ENCODE measurements around the gene MMP17. TPM values are rescaled to one million over a fixed set of nuclear protein-coding genes. Genes with fewer than 3 reads are reported as not detected.
"Not testable (repeated sequence)": the region's sequence is repeated elsewhere in the genome, so short reads cannot be mapped to it uniquely, and the experiment has no call there.

MMP17 gene
- total RNA-seq, 2 experiments from 2014 or later = not detected

- no peaks in the 10 kb centered on the region for H3K27me3 Mint-ChIP-seq
- no peak for ATAC-seq
- DNase-seq = no peak
- intact Hi-C loops (cut with DNase I, micrococcal nuclease) = no loop called here
- CTCF ChIA-PET = no interaction called here
- H3K4me3 Mint-ChIP-seq = no peak overlapping the region
- POLR2A ChIA-PET = interaction anchor here (0.6 kb wide), 1 partner anchor 95 kb away, joined by 3 read pairs; no protein-coding TSS in a partner anchor
- H3K9me3 Mint-ChIP-seq (ENCODE audit: low read depth) = no peaks in the 10 kb centered on the region
- H3K27ac Mint-ChIP-seq = no peak overlapping the region
- peaks cover 30% of the 10 kb centered on the region for H3K36me3 Mint-ChIP-seq (ENCODE audit: low read depth)
- H3K4me1 Mint-ChIP-seq = no peaks in the 10 kb centered on the region
These were observed 24.2 kb upstream of the MMP17 start for GRCh38 chr12:131803961-131804521.

DNA sequence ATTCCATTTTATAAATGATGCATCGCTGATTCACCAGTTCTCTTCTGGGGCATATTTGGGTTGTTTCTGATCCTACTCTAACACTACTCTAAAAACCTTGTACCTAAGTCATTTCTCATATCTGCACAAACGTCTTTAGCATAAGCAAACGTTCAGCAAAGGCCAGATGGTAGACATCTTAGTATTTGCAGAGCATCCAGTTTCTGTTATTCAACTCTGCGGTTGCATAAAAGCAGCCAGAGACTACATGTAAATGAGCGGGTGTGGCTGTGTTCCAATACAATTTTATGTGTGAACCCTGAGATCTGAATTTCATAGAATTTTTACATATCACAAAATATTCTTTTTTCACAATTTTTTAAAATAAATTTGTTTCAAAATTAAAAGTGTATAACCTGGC, 22.8 kb upstream of the MMP17 start:
- ATAC-seq (no peak), DNase-seq (no peak)
- no peaks in the 10 kb centered on the region for H3K9me3 Mint-ChIP-seq (ENCODE audit: low read depth)
- intact Hi-C loops (cut with DNase I, micrococcal nuclease) = no loop called here
- no peak overlapping the region for H3K4me3 Mint-ChIP-seq
- no peaks in the 10 kb centered on the region for H3K4me1 Mint-ChIP-seq
- H3K27me3 Mint-ChIP-seq = no peaks in the 10 kb centered on the region
- no peak overlapping the region for H3K27ac Mint-ChIP-seq
- CTCF ChIA-PET = no interaction called here
- peaks cover 18% of the 10 kb centered on the region for H3K36me3 Mint-ChIP-seq (ENCODE audit: low read depth)
- POLR2A ChIA-PET = no interaction called here

DNA sequence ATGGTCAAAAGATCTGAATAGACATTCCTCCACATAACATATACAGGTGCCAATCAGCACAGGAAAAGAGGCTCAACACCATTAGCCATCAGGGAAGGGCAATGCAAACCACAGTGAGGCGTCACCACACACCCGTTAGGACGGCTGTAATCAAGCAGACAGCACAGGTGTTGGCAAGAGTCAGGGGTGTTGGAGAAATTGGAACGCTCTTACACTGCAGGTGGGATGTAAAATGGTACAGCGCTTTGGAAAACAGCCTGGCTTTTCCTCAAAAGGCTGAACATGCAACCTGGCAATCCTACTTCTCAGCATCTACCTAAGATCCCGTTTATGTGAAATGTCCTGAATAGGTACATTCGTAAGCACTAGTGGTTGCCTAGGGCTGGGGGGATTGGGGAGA, 21.5 kb upstream of the MMP17 start:
- H3K36me3 Mint-ChIP-seq (ENCODE audit: low read depth) = peaks cover 9% of the 10 kb centered on the region
- DNase-seq (no peak), ATAC-seq (no peak)
- H3K27me3 Mint-ChIP-seq = no peaks in the 10 kb centered on the region
- H3K4me3 Mint-ChIP-seq = no peak overlapping the region
- POLR2A ChIA-PET = no interaction called here
- no peaks in the 10 kb centered on the region for H3K4me1 Mint-ChIP-seq
- H3K9me3 Mint-ChIP-seq (ENCODE audit: low read depth) = no peaks in the 10 kb centered on the region
- H3K27ac Mint-ChIP-seq = no peak overlapping the region
- CTCF ChIA-PET = interaction anchor here (0.6 kb wide), 1 partner anchor 112 kb away, joined by 4 read pairs; no protein-coding TSS in a partner anchor
- intact Hi-C loops (cut with DNase I, micrococcal nuclease) = no loop called here

- H3K27ac Mint-ChIP-seq = no peak overlapping the region
- ATAC-seq (peak; percentile 91), DNase-seq (peak; percentile 66)
- POLR2A ChIA-PET = no interaction called here
- CTCF ChIA-PET = interaction anchor here (0.6 kb wide), 1 partner anchor 1409 kb away, joined by 3 read pairs; no protein-coding TSS in a partner anchor
- peak overlapping the region; percentile 59 for H3K4me3 Mint-ChIP-seq
- H3K36me3 Mint-ChIP-seq (ENCODE audit: low read depth) = peaks cover 7% of the 10 kb centered on the region
- intact Hi-C loops (cut with DNase I, micrococcal nuclease) = no loop called here
- H3K4me1 Mint-ChIP-seq = no peaks in the 10 kb centered on the region
- H3K27me3 Mint-ChIP-seq = no peaks in the 10 kb centered on the region
- peaks cover 7% of the 10 kb centered on the region for H3K9me3 Mint-ChIP-seq (ENCODE audit: low read depth)
These were observed 19.3 kb upstream of the MMP17 start for GRCh38 chr12:131808744-131809371.

DNA sequence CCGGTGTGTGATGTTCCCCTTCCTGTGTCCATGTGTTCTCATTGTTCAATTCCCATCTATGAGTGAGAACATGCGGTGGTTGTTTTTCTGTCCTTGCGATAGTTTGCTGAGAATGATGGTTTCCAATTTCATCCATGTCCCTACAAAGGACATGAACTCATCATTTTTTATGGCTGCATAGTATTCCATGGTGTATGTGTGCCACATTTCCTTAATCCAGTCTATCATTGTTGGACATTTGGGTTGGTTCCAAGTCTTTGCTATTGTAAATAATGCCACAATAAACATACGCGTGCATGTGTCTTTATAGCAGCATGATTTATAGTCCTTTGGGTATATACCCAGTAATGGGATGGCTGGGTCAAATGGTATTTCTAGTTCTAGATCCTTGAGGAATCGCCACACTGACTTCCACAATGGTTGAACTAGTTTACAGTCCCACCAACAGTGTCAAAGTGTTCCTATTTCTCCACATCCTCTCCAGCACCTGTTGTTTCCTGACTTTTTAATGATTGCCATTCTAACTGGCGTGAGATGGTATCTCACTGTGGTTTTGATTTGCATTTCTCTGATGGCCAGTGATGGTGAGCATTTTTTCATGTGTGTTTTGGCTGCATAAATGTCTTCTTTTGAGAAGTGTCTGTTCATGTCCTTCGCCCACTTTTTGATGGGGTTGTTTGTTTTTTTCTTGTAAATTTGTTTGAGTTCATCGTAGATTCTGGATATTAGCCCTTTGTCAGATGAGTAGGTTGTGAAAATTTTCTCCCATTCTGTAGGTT, 18.5 kb upstream of the MMP17 start:
- H3K36me3 Mint-ChIP-seq (ENCODE audit: low read depth); intact Hi-C loops (cut with DNase I, micrococcal nuclease); H3K27ac Mint-ChIP-seq; H3K4me1 Mint-ChIP-seq; ATAC-seq; H3K9me3 Mint-ChIP-seq (ENCODE audit: low read depth); POLR2A ChIA-PET; CTCF ChIA-PET; H3K27me3 Mint-ChIP-seq; DNase-seq: not testable (repeated sequence)
- peak overlapping the region; percentile 59 for H3K4me3 Mint-ChIP-seq

DNA sequence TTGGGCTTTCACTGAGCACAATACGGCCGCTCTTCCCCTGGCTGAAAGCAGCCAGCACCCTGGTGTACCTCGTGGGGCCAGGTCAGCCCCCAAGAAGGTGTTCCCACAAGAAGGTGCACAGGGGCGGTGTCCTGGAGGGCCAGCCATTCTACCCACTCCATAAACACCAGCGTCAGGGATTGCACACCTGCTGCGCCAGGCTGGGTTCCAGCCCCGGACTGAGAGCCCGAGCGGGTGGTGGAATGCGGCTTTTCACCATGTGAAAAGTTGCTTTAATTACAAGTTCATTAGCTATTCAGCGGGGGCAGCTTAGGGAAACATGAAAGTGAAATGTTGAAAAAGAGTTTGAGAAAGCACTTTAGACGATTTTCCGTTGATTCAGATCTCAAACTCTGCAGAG, 17.5 kb upstream of the MMP17 start:
- CTCF ChIA-PET = interaction anchor here (0.7 kb wide), 1 partner anchor 91 kb away, joined by 3 read pairs; no protein-coding TSS in a partner anchor
- H3K4me1 Mint-ChIP-seq = no peaks in the 10 kb centered on the region
- H3K36me3 Mint-ChIP-seq (ENCODE audit: low read depth) = peaks cover 7% of the 10 kb centered on the region
- intact Hi-C loops (cut with DNase I, micrococcal nuclease) = no loop called here
- H3K27ac Mint-ChIP-seq = no peak overlapping the region
- H3K4me3 Mint-ChIP-seq = no peak overlapping the region
- ATAC-seq (no peak), DNase-seq (no peak)
- no peaks in the 10 kb centered on the region for H3K27me3 Mint-ChIP-seq
- H3K9me3 Mint-ChIP-seq (ENCODE audit: low read depth) = peaks cover 7% of the 10 kb centered on the region
- POLR2A ChIA-PET = no interaction called here

- DNase-seq (no peak), ATAC-seq (no peak)
- Mint-ChIP-seq H3K36me3 (ENCODE audit: low read depth) (peaks cover 7% of the 10 kb centered on the region), H3K9me3 (ENCODE audit: low read depth) (peaks cover 7% of the 10 kb centered on the region), H3K27me3 (no peaks in the 10 kb centered on the region), H3K27ac (no peak overlapping the region), H3K4me1 (no peaks in the 10 kb centered on the region), H3K4me3 (no peak overlapping the region)
- CTCF ChIA-PET = no interaction called here
- intact Hi-C loops (cut with DNase I, micrococcal nuclease) = no loop called here
- POLR2A ChIA-PET = no interaction called here
These were observed 13.1 kb upstream of the MMP17 start for GRCh38 chr12:131815131-131815530.

- Mint-ChIP-seq H3K27ac (no peak overlapping the region), H3K36me3 (ENCODE audit: low read depth) (peaks cover 7% of the 10 kb centered on the region), H3K9me3 (ENCODE audit: low read depth) (peaks cover 7% of the 10 kb centered on the region), H3K27me3 (no peaks in the 10 kb centered on the region), H3K4me3 (no peak overlapping the region), H3K4me1 (no peaks in the 10 kb centered on the region)
- DNase-seq (no peak), ATAC-seq (no peak)
- POLR2A ChIA-PET = no interaction called here
- CTCF ChIA-PET = no interaction called here
- intact Hi-C loops (cut with DNase I, micrococcal nuclease) = no loop called here
These were observed 11.7 kb upstream of the MMP17 start for GRCh38 chr12:131816495-131816894.

DNA sequence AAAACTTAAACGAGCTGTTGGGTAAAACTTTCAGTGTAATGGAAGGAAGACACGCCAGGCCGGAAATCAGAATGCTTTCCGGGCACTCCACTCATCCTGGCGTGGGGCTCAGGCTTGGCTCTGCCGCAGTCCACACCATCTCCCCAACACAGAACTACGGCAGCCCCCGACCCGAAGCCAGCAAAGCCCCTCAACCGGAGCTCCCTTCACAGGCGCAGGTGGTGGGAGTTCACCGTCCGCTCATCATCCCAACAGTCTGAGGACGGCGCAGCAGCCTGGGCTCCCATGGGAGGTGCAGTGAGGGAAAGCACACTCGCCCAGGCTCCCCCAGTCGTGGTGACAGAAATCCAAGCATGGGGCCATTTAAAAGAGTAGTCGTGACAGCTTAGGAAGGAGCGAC, 11.0 kb upstream of the MMP17 start:
- ChIA-PET POLR2A (no interaction called here), CTCF (no interaction called here)
- H3K27me3 Mint-ChIP-seq = no peaks in the 10 kb centered on the region
- no peaks in the 10 kb centered on the region for H3K4me1 Mint-ChIP-seq
- H3K27ac Mint-ChIP-seq = no peak overlapping the region
- peaks cover 7% of the 10 kb centered on the region for H3K9me3 Mint-ChIP-seq (ENCODE audit: low read depth)
- no peak for ATAC-seq
- peaks cover 6% of the 10 kb centered on the region for H3K36me3 Mint-ChIP-seq (ENCODE audit: low read depth)
- intact Hi-C loops (cut with DNase I, micrococcal nuclease) = no loop called here
- DNase-seq = no peak
- no peak overlapping the region for H3K4me3 Mint-ChIP-seq

DNA sequence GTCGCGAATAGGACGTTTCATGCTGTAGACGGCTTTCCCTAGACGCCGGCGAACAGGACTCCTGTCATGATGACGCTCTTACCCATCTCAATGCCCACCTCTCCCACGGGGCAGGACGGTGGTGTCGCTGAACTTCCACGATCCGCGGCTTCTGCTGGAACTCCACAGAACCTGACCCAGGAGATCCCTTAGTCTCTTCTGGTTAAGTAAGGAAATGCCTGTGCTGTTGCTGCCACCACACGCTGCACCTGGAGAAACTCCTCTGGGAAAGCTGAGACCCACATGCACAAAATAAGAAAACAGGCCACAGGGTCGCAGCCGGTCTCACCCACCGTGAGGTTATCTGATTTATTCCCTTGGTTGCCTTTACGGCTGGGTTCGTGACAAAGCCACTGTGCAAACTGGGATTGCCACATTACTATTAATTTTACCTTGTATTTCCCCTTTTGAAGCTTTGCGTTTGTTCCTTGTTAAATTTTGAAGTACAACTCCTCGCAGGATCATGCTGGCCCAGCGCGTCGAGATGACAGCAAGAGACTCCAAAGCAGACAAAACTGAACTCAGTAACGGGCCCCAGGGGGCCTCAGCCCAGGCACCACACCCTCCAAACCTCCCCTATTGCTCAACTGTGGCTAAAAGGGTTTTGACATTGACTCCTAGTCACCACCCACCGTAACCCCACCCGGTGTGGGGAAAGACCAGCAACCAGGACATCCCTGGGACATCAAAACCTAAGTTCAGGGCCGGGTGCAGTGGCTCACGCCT, 9.2 kb upstream of the MMP17 start:
- Mint-ChIP-seq H3K9me3 (ENCODE audit: low read depth) (no peaks in the 10 kb centered on the region), H3K27ac (no peak overlapping the region), H3K4me3 (no peak overlapping the region), H3K36me3 (ENCODE audit: low read depth) (no peaks in the 10 kb centered on the region), H3K27me3 (no peaks in the 10 kb centered on the region), H3K4me1 (no peaks in the 10 kb centered on the region)
- DNase-seq = no peak
- no peak for ATAC-seq
- ChIA-PET POLR2A (no interaction called here), CTCF (no interaction called here)
- intact Hi-C loops (cut with DNase I, micrococcal nuclease) = no loop called here

GRCh38 chr12:131824450-131824849, 3.7 kb upstream of the MMP17 start:
- no peaks in the 10 kb centered on the region for H3K9me3 Mint-ChIP-seq (ENCODE audit: low read depth)
- CTCF ChIA-PET = no interaction called here

More at GRCh38 chr12:131824450-131824849, 3.7 kb upstream of the MMP17 start:
- H3K27me3 Mint-ChIP-seq = peaks cover 30% of the 10 kb centered on the region
- H3K27ac Mint-ChIP-seq = no peak overlapping the region
- peaks cover 6% of the 10 kb centered on the region for H3K4me1 Mint-ChIP-seq
- POLR2A ChIA-PET = no interaction called here
- H3K4me3 Mint-ChIP-seq = no peak overlapping the region
- ATAC-seq (no peak), DNase-seq (no peak)
- intact Hi-C loops (cut with DNase I, micrococcal nuclease) = no loop called here
- H3K36me3 Mint-ChIP-seq (ENCODE audit: low read depth) = no peaks in the 10 kb centered on the region
